Astrocyte of the spinal cord (primary cell): ENCODE data around the gene SECISBP2L.

Source experiments
- DNase-seq: peaks from one replicate; pipeline ENCODE4 v3.0.0; 2011; ENCODE audit warnings: low read depth, low spot score
- H3K4me3 ChIP-seq: 2 replicates; pipeline ENCODE4 v1.5.1; 2011; ENCODE audit warnings: low read depth, mild to moderate bottlenecking, low read length, moderate library complexity
- in situ Hi-C: cut with HindIII; loops from 2 replicates; pipeline ENCODE4 v1.10.0; 2017; ENCODE audit warnings: low sequenced_read_pairs
- TF ChIP-seq, protein P1 (sequence below): IDR thresholded peaks from 2 replicates; pipeline ENCODE4 v1.5.1; 2012; ENCODE audit warnings: low read depth, mild to moderate bottlenecking, low read length, inconsistent platforms

Gene SECISBP2L

GRCh38 chr15:49037546-49037940 is 8.7 kb downstream of the SECISBP2L start:
- no peak overlapping the region for H3K4me3 ChIP-seq
- no peak for DNase-seq
- in situ Hi-C loops: no loop called here
- TF ChIP-seq, protein P1, sequence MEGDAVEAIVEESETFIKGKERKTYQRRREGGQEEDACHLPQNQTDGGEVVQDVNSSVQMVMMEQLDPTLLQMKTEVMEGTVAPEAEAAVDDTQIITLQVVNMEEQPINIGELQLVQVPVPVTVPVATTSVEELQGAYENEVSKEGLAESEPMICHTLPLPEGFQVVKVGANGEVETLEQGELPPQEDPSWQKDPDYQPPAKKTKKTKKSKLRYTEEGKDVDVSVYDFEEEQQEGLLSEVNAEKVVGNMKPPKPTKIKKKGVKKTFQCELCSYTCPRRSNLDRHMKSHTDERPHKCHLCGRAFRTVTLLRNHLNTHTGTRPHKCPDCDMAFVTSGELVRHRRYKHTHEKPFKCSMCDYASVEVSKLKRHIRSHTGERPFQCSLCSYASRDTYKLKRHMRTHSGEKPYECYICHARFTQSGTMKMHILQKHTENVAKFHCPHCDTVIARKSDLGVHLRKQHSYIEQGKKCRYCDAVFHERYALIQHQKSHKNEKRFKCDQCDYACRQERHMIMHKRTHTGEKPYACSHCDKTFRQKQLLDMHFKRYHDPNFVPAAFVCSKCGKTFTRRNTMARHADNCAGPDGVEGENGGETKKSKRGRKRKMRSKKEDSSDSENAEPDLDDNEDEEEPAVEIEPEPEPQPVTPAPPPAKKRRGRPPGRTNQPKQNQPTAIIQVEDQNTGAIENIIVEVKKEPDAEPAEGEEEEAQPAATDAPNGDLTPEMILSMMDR: no peak

- DNase-seq: peak; percentile 62
- TF ChIP-seq, protein P1: no peak
- in situ Hi-C loops: no loop called here
- no peak overlapping the region for H3K4me3 ChIP-seq
Measured at GRCh38 chr15:49036650-49037545, 9.3 kb downstream of the SECISBP2L start.

DNA sequence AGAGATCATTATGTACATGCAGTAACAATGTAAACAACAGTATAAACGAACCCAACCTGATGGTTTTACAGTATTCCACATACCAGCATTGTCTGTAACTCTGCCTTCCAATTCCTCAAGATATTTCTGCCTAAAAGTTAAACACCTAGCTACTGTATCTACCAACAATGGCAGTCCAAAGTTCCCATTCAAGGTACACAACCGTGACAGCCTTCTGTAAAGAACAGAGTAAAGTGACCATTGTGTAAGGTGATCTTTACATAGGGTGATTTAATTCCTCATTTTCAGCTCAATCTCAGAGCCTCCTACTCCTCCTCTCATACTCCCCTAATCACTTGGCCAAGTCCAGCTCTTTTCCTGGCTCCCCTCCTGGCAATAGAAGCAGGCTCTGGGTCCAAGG is 10.4 kb downstream of the SECISBP2L start:
- DNase-seq: no peak
- in situ Hi-C loops: no loop called here
- TF ChIP-seq, protein P1: no peak
- H3K4me3 ChIP-seq: no peak overlapping the region

- DNase-seq: no peak
- in situ Hi-C loops: no loop called here
- H3K4me3 ChIP-seq: no peak overlapping the region
- TF ChIP-seq, protein P1: no peak
Measured at GRCh38 chr15:49032601-49033145, 13.6 kb downstream of the SECISBP2L start.

- DNase-seq: peak; percentile 31
- in situ Hi-C loops: no loop called here
- H3K4me3 ChIP-seq: no peak overlapping the region
- TF ChIP-seq, protein P1: no peak
Measured at GRCh38 chr15:49031804-49032203, 14.4 kb downstream of the SECISBP2L start.

DNA sequence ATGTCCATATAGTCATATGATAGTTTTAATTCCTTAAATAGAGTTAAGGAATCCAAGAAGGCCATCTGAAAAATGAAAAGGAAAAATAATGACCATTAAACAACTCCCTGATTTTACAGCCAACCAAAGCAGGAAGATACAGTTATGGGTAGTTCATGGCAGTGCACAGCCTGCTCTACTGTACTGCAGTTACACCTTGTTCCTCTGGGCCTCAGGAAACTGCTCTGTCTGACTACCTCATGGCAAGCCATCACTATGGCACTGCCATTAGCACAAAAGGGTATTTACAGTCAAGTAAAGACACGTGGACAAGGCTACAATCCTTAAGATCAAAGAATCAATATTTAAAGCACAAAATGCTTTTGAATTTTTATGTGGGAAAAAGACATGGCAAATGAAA is 19.5 kb downstream of the SECISBP2L start:
- TF ChIP-seq, protein P1: no peak
- in situ Hi-C loops: no loop called here
- H3K4me3 ChIP-seq: no peak overlapping the region
- no peak for DNase-seq
